ENCODE measurements around the gene NSUN4.

NSUN4 gene

DNA sequence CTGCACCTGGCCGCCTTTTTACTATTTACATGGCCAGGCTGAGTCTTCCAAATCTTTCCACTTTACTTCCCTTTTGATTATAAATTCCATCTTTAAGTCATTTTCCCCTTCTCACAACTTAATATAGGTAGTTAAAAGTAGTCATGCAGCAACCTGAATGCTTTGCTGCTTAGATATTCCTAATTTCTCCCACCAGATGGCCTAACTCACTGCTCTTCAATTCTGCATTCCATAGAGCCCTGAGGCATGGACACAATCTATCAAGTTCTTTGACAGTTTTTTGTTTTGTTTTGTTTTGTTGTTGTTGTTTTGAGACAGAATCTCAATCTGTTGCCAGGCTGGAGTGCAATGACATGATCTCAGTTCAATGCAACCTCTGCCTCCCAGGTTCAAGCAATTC lies 31.8 kb downstream of the NSUN4 start:
- H3K9ac ChIP-seq = no peak overlapping the region
- H3K4me2 ChIP-seq = peak overlapping the region in 6 of 11 experiments; percentile 76 to 86 (median 84); a peak in 11 of 22 replicates
- H3K4me3 ChIP-seq = no peak overlapping the region
- TF ChIP-seq Cebpa-rat (IDR thresholded peaks at IDR 0.05) = no peak
- H3K27ac ChIP-seq = peak overlapping the region in 7 of 11 experiments; percentile 77 to 93 (median 86); a peak in 13 of 22 replicates
- peaks cover 0 to 7% (median 0%) of the 10 kb centered on the region in 11 experiments; a peak in 3 of 22 replicates for H4K20me1 ChIP-seq
- H3K27me3 ChIP-seq = no peaks in the 10 kb centered on the region
- H3K4me1 ChIP-seq = peaks cover 41 to 67% (median 60%) of the 10 kb centered on the region in 10 experiments
- peaks cover 10 to 33% (median 23%) of the 10 kb centered on the region in 11 experiments; a peak in 21 of 22 replicates for H3K36me3 ChIP-seq
- H3K9me3 ChIP-seq (replicated peaks in 1 of 11) = peaks cover 0 to 14% (median 0%) of the 10 kb centered on the region in 11 experiments; a peak in 4 of 22 replicates

- no peak for TF ChIP-seq Cebpa-rat (IDR thresholded peaks at IDR 0.05)
- H3K27me3 ChIP-seq = no peaks in the 10 kb centered on the region
- H3K9ac ChIP-seq = no peak overlapping the region
- H3K4me3 ChIP-seq = no peak overlapping the region
- H3K4me2 ChIP-seq = no peak overlapping the region
- no peaks in the 10 kb centered on the region for H4K20me1 ChIP-seq
- peaks cover 0 to 6% (median 0%) of the 10 kb centered on the region in 10 experiments; a peak in 3 of 20 replicates for H3K4me1 ChIP-seq
- no peaks in the 10 kb centered on the region; a peak in 2 of 22 replicates for H3K36me3 ChIP-seq
- no peak overlapping the region for H3K27ac ChIP-seq
- peaks cover 15 to 25% (median 22%) of the 10 kb centered on the region in 11 experiments for H3K9me3 ChIP-seq (replicated peaks in 1 of 11)
Observed at GRCh38 chr1:46379996-46380395, 39.4 kb downstream of the NSUN4 start.

DNA sequence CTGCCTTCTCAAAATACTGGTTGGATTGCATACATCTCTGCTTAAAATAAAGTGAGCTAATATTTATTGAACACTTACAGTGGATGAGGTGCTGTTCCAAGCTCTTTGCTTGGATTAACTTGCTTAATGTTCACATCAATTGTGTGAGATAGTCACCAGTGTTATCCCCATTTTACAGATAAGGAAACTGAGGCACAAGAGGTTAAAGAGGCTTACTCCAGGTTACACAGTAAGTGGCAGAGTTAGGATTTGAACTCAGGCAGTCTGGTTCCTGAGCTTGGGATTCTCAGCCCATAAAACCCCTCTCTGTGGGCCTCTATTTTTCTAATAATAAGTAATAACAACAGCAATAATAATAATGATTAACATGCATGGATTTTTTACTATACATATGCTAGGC lies 39.9 kb downstream of the NSUN4 start:
- TF ChIP-seq Cebpa-rat (IDR thresholded peaks at IDR 0.05) = no peak
- H3K4me3 ChIP-seq = no peak overlapping the region

GRCh38 chr1:46393510-46393909 lies 52.9 kb downstream of the NSUN4 start:
- H3K9ac ChIP-seq = peak overlapping the region in 5 of 11 experiments; percentile 77 to 87 (median 85); a peak in 6 of 22 replicates
- peaks cover 0 to 9% (median 0%) of the 10 kb centered on the region in 11 experiments; a peak in 6 of 22 replicates for H3K36me3 ChIP-seq
- peak overlapping the region; percentile 88 to 99 (median 96); a peak in 21 of 22 replicates for H3K4me2 ChIP-seq
- H3K4me3 ChIP-seq = peak overlapping the region; percentile 55 to 82 (median 74); a peak in 18 of 20 replicates
- no peak for TF ChIP-seq Cebpa-rat (IDR thresholded peaks at IDR 0.05)
- H4K20me1 ChIP-seq = peaks cover 0 to 11% (median 0%) of the 10 kb centered on the region in 11 experiments; a peak in 3 of 22 replicates
- peaks cover 14 to 31% (median 18%) of the 10 kb centered on the region in 11 experiments for H3K9me3 ChIP-seq (replicated peaks in 1 of 11)
- H3K4me1 ChIP-seq = peaks cover 8 to 48% (median 33%) of the 10 kb centered on the region in 10 experiments; a peak in 19 of 20 replicates
- H3K27me3 ChIP-seq = peaks cover 0 to 17% (median 0%) of the 10 kb centered on the region in 11 experiments; a peak in 6 of 22 replicates
- H3K27ac ChIP-seq = peak overlapping the region in 1 of 11 experiments; percentile 82; a peak in 2 of 22 replicates

More for the DNA sequence above, 39.9 kb downstream of the NSUN4 start:
- H3K9me3 ChIP-seq (replicated peaks in 1 of 11) = peaks cover 16 to 29% (median 22%) of the 10 kb centered on the region in 11 experiments
- 0 out of 20 replicates have a peak, but pooled peaks cover 0 to under 1% (median 0%) of the 10 kb centered on the region in 10 experiments for H3K4me1 ChIP-seq
- H3K4me2 ChIP-seq = no peak overlapping the region
- no peak overlapping the region for H3K27ac ChIP-seq
- H4K20me1 ChIP-seq = no peaks in the 10 kb centered on the region
- no peak overlapping the region for H3K9ac ChIP-seq
- H3K27me3 ChIP-seq = no peaks in the 10 kb centered on the region
- no peaks in the 10 kb centered on the region; a peak in 2 of 22 replicates for H3K36me3 ChIP-seq

DNA sequence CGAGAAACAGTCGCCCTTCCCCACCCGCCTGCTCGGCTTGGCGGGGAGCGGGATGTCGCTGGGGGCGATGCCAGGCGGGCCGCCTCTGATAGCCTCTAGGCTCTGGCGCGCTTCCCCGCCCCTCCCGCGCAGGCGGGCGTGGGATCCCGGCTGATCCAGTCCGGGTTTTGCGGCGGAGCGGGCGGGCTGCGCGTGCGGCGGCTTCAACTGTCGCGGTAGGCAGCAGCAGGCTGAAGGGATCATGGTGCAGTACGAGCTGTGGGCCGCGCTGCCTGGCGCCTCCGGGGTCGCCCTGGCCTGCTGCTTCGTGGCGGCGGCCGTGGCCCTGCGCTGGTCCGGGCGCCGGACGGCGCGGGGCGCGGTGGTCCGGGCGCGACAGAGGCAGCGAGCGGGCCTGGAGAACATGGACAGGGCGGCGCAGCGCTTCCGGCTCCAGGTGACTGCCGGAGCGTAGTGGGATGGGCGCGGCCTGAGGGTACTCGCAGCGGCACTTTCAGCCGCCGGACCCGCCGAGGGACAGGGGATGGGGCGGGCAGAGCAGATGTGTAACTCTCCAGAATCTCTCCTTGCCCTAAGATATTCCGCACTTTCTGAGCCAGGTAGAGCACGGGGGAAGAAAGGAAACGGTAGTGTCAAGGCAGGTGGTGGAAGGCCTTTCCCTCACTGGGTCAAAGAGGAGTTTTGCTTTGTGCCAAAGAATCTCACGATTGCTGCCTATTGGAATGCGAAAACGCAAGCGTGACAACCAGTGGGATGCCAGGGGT lies 53.7 kb downstream of the NSUN4 start, which contains the start of gene FAAH:
TSS of gene FAAH (plus strand) at position 210 of the 764 bp plus-strand sequence. CDS start at position 242, 32 bp downstream.
- Histone ChIP-seq H3K9me3 (replicated peaks in 1 of 11) (peaks cover 14 to 31% (median 18%) of the 10 kb centered on the region in 11 experiments), H3K36me3 (peaks cover 0 to 9% (median 0%) of the 10 kb centered on the region in 11 experiments; a peak in 6 of 22 replicates), H3K9ac (peak within 1 kb of the TSS; percentile 74 to 87 (median 83)), H4K20me1 (peaks cover 0 to 11% (median 0%) of the 10 kb centered on the region in 11 experiments; a peak in 3 of 22 replicates), H3K27ac (peak within 1 kb of the TSS in 10 of 11 experiments; percentile 65 to 85 (median 80); a peak in 20 of 22 replicates), H3K27me3 (peaks cover 0 to 20% (median 0%) of the 10 kb centered on the region in 11 experiments; a peak in 6 of 22 replicates), H3K4me2 (peak within 1 kb of the TSS; percentile 88 to 99 (median 96)), H3K4me1 (peaks cover 12 to 56% (median 40%) of the 10 kb centered on the region in 10 experiments; a peak in 19 of 20 replicates), H3K4me3 (peak within 1 kb of the TSS; percentile 55 to 82 (median 74))
- TF ChIP-seq Cebpa-rat (IDR thresholded peaks at IDR 0.05) = no peak

DNA sequence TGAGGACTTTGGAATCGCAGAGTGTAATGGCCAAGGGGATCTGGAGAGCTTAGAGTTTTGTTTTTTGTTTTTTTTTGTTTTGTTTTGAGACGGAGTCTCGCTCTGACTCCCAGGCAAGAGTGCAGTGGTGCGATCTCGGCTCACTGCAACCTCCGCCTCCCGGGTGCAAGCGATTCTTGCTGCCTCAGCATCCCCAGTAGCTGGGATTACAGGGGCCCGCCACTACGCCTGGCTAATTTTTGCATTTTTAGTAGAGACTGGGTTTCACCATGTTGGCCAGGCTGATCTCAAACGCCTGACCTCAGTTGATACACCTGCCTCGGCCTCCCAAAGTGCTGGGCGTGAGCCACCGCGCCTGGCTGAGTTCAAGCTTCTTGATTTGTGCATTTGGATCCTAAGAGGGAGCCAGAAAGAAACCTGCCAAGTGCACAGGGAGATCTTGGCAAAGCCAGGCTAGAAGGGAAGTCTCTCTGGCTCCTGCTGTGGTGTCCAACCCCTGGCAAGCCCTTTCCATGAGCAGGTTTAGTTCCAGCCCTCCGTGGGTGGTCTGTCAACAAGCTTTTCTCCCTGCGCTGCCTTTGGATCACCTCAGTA lies 54.4 kb downstream of the NSUN4 start:
- Histone ChIP-seq H3K4me3 (peak overlapping the region; percentile 55 to 82 (median 74)), H3K4me1 (peaks cover 18 to 63% (median 47%) of the 10 kb centered on the region in 10 experiments; a peak in 19 of 20 replicates), H3K9me3 (replicated peaks in 1 of 11) (peaks cover 14 to 31% (median 18%) of the 10 kb centered on the region in 11 experiments), H3K27ac (peak overlapping the region in 9 of 11 experiments; percentile 69 to 85 (median 82); a peak in 14 of 22 replicates), H4K20me1 (peaks cover 0 to 11% (median 0%) of the 10 kb centered on the region in 11 experiments; a peak in 3 of 22 replicates), H3K9ac (peak overlapping the region; percentile 74 to 87 (median 83)), H3K27me3 (peaks cover 0 to 21% (median 0%) of the 10 kb centered on the region in 11 experiments; a peak in 6 of 22 replicates), H3K4me2 (peak overlapping the region; percentile 88 to 99 (median 96)), H3K36me3 (peaks cover 0 to 9% (median 0%) of the 10 kb centered on the region in 11 experiments; a peak in 6 of 22 replicates)
- no peak for TF ChIP-seq Cebpa-rat (IDR thresholded peaks at IDR 0.05)

- Histone ChIP-seq H3K27ac (no peak overlapping the region), H4K20me1 (peaks cover 0 to 16% (median 0%) of the 10 kb centered on the region in 11 experiments; a peak in 3 of 22 replicates), H3K27me3 (peaks cover 0 to 21% (median 0%) of the 10 kb centered on the region in 11 experiments; a peak in 6 of 22 replicates)
Observed at GRCh38 chr1:46396441-46397398, 56.1 kb downstream of the NSUN4 start.

More at GRCh38 chr1:46396441-46397398, 56.1 kb downstream of the NSUN4 start:
- Histone ChIP-seq H3K36me3 (peaks cover 0 to 9% (median 0%) of the 10 kb centered on the region in 11 experiments; a peak in 6 of 22 replicates), H3K9me3 (replicated peaks in 1 of 11) (peaks cover 14 to 25% (median 18%) of the 10 kb centered on the region in 11 experiments), H3K9ac (no peak overlapping the region; a peak in 1 of 22 replicates), H3K4me3 (no peak overlapping the region), H3K4me2 (peak overlapping the region in 7 of 11 experiments; percentile 10 to 97 (median 92); a peak in 10 of 22 replicates), H3K4me1 (peaks cover 27 to 77% (median 61%) of the 10 kb centered on the region in 10 experiments)
- no peak for TF ChIP-seq Cebpa-rat (IDR thresholded peaks at IDR 0.05)

Data from BLaER1 treated with 17β-estradiol and CSF1 and Interleukin-3, amounts not matched to agents 10 nM and 100 nM (cell line).